GM13976 (cell line): ENCODE data around the gene MBOAT1.
A peak's percentile ranks its signal among the peaks of the same experiment; 100 is the strongest.
"Not testable (repeated sequence)": the region's sequence is repeated elsewhere in the genome, so short reads cannot be mapped to it uniquely, and the experiment has no call there.

Experiments
- DNase-seq: peaks from one replicate; pipeline ENCODE4 v3.0.0; 2012; ENCODE audit warnings: low spot score
- in situ Hi-C: fragments of 300-500 bp; cut with MboI; formaldehyde crosslinking; loops from one replicate; pipeline ENCODE4 v1.12.0; 2022; ENCODE audit warnings: low sequenced_read_pairs, mixed read lengths, inconsistent platforms; ENCODE audit not compliant: unreplicated experiment
- TF ChIP-seq, protein P1 (sequence below): IDR thresholded peaks from 2 replicates; pipeline ENCODE4 v1.5.1; 2012; ENCODE audit warnings: borderline replicate concordance, mild to moderate bottlenecking; ENCODE audit not compliant: insufficient read depth; ENCODE audit errors: extremely low read depth, missing control alignments, control extremely low read depth

Gene MBOAT1

DNA sequence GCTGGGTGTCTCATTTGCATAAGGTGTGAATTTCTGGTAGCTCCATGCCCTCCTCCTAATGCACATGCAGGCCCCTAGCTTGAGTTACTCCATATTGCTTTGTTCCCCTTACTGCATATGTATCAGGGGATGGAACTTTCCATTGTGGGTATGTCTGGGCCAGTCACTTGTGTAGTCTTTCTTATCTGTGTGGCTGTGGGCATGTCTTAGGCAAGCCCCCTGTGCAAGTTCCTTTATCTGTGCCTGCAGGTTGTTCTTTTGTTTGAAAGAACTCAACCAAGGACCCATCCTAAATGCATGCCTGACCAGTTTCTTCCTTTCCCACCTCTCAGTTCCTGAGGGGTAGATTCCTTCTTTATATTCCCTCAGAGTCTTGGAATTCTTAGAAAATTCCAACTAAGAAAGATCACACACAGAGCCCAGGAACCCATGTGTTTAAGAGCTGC, 23.6 kb downstream of the MBOAT1 start:
- in situ Hi-C loops = no loop called here
- no peak for DNase-seq
- TF ChIP-seq, protein P1, sequence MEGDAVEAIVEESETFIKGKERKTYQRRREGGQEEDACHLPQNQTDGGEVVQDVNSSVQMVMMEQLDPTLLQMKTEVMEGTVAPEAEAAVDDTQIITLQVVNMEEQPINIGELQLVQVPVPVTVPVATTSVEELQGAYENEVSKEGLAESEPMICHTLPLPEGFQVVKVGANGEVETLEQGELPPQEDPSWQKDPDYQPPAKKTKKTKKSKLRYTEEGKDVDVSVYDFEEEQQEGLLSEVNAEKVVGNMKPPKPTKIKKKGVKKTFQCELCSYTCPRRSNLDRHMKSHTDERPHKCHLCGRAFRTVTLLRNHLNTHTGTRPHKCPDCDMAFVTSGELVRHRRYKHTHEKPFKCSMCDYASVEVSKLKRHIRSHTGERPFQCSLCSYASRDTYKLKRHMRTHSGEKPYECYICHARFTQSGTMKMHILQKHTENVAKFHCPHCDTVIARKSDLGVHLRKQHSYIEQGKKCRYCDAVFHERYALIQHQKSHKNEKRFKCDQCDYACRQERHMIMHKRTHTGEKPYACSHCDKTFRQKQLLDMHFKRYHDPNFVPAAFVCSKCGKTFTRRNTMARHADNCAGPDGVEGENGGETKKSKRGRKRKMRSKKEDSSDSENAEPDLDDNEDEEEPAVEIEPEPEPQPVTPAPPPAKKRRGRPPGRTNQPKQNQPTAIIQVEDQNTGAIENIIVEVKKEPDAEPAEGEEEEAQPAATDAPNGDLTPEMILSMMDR = no peak

DNA sequence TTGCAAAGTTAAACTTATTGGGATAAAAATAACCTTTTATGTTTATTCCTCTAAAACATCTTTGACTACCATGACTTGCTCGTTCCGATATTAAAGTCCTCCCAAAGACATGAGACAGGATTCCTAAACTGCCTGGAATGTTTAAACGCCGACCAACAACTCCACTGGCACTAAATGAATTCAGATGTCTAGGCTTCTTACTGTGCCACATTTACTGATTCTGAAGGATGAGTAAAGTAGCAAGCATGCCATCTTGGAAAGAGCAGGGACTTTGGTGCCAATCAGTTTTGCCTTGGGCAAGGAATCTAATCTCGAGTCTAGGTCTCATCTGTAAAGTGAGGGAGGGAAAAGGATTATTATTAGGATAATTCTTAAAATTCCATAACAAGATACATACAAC, 25.3 kb downstream of the MBOAT1 start:
- TF ChIP-seq, protein P1 = no peak
- DNase-seq = no peak
- in situ Hi-C loops = no loop called here

DNA sequence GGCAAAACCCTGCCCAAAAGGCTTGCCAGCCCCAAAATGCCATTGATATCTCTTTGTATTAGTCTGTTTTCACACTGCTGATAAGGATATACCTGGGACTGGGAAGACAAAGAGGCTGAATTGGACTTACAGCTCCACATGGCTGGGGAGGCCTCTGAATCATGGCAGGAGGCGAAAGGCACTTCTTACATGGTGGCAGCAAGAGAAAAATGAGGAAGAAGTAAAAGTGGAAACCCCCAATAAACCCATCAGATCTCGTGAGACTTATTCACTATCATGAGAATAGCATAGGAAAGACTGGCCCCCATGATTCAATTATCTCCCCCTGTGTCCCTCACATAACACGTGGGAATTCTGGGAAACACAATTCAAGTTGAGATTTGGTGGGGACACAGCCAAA, 28.6 kb downstream of the MBOAT1 start:
- DNase-seq = no peak
- in situ Hi-C loops = no loop called here
- TF ChIP-seq, protein P1 = no peak

DNA sequence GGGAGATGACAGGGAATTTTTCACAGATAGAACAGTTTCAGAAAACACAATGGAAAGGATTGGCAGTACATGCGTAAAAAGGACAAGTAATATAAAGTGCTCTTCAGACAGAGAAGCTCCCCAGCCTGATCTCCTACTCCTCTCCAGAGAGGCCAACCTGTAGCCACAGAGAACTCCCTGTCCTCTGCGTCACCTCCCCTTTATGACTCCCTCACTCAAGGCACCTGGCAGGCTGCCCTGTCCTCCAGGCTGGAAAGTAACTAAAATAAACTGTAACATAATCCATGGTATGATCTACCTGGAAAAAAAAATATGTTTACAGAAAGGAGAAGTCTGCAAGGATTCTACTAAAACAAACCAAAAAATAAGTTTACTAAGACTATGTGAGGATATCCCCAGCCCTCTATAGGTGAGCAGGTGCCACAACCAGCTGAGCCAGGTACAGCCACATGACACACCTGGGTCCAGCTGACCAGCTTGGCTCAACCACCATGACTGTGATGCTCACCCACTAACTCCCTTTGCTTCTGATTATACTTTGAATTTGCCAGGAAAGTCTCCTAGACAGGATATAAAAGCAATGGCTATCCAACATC, 29.2 kb downstream of the MBOAT1 start:
- TF ChIP-seq, protein P1 = no peak
- in situ Hi-C loops = no loop called here
- DNase-seq = no peak

DNA sequence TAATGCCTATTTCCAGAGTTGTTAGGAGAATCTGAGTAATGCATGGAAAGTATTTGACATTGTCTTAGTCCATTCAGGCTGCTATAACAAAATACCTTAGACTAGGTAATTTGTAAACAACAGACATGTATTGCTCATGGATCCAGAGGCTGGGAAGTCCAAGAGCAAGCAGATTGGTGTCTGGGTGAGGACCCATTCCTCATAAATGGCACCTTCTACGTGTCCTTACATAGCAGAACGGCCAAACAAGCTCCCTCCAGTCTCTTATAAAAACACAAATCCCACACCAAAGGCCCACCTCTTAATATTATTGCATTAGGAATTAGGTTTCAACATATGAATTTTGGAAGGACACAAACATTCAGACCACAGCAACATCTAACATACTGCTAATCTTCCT, 30.2 kb downstream of the MBOAT1 start:
- TF ChIP-seq, protein P1 = no peak
- DNase-seq = no peak
- in situ Hi-C loops = no loop called here

DNA sequence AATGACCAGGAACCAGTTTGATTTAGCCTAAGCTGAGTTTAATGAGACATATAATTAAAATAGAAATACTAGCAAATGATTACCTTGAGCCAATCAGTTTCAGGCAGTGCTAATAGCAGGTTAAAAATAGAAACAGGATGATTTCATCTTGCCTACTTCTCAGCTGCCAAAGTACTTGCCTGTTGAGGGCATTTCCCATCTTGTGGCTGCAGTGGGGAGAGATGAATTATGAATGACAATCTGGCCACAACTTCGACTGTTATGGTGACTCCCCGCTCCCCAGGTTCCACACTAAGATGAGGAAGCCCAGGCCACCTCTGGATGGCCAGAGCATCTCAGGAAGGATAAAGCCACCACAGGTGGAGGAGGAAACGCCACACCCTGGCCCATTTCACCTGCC, 31.3 kb downstream of the MBOAT1 start:
- in situ Hi-C loops = no loop called here
- peak; percentile 31 for DNase-seq
- TF ChIP-seq, protein P1 = no peak

DNA sequence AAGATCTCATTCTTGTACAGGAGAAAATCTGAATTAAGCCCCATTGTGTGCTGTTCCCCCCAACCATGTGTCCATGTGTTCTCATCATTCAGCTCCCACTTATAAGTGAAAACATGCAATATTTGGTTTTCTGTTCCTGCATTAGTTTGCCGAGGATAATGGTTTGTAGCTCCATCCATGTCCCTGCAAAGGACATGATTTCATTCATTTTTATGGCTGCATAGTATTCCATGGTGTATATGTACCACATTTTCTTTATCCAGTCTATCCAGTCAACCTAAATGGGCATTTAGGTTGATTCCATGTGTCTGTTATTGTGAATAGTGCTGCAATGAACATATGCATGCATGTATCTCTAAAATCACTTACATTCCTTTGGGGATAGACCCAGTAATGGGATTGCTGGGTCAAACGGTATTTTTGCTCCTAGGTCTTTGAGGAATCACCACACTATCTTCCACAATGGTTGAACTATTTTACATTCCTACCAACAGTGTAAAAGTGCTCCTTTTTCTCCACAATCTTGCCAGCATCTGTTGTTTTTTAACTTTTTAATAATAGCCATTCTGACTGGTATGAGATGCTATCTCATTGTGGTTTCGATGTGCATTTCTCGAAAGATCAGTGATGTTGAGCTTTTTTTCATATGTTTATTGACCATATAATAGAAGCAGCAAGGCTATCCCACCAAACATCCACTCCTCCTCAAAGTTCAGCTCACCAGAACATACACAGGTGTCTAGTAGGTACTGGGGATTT, 32.8 kb downstream of the MBOAT1 start:
- in situ Hi-C loops = not testable (repeated sequence)

More for the DNA sequence above, 32.8 kb downstream of the MBOAT1 start:
- DNase-seq = not testable (repeated sequence)
